Measurements from ENCODE around the gene COL24A1.

COL24A1 gene

DNA sequence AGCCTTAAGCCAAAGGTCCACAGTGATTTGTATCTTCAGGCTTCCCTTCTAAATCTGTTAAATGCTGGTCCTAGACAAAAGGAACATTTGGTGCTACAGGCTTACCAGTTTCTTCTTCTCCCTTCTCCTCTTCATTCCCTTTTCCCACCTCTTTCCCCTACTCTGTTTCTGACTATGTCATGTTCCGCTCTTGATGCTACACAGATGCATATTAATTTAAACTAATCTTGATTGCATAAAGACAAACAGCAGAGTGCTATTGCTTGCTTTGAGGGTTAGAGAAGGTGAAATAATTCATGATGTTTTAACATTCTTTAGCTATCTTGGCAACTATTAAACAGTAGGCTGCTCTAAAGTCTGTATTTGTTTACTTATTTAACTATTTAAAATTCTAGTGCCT is 34.3 kb upstream of the COL24A1 start:
- H3K36me3 ChIP-seq (ENCODE audit: insufficient read depth, low read length): no peaks in the 10 kb centered on the region
- DNase-seq: no peak
- no peak for ATAC-seq (ENCODE audit: insufficient read depth, low read depth)
- no peaks in the 10 kb centered on the region for H3K9me3 ChIP-seq (ENCODE audit: insufficient read depth, low read length, severe bottlenecking)
- no peak overlapping the region for H2AFZ ChIP-seq (ENCODE audit: low read depth, low read length)
- H3K4me1 ChIP-seq (ENCODE audit: insufficient read depth, low read length): no peaks in the 10 kb centered on the region
- H3K79me2 ChIP-seq (ENCODE audit: insufficient read depth, low read length): no peaks in the 10 kb centered on the region
- no peak overlapping the region for H3K27ac ChIP-seq (ENCODE audit: low read length)
- H3K27me3 ChIP-seq (ENCODE audit: insufficient read depth, low read length, poor library complexity): no peaks in the 10 kb centered on the region
- no peak overlapping the region for H3K9ac ChIP-seq (ENCODE audit: low read depth, low read length)
- no peaks in the 10 kb centered on the region for H4K20me1 ChIP-seq (ENCODE audit: insufficient read depth, low read length)
- no peak for TF ChIP-seq EZH2 (IDR thresholded peaks at IDR 0.05; ENCODE audit: borderline replicate concordance, low read depth, low read length, severe bottlenecking)
- TF ChIP-seq, protein P1, sequence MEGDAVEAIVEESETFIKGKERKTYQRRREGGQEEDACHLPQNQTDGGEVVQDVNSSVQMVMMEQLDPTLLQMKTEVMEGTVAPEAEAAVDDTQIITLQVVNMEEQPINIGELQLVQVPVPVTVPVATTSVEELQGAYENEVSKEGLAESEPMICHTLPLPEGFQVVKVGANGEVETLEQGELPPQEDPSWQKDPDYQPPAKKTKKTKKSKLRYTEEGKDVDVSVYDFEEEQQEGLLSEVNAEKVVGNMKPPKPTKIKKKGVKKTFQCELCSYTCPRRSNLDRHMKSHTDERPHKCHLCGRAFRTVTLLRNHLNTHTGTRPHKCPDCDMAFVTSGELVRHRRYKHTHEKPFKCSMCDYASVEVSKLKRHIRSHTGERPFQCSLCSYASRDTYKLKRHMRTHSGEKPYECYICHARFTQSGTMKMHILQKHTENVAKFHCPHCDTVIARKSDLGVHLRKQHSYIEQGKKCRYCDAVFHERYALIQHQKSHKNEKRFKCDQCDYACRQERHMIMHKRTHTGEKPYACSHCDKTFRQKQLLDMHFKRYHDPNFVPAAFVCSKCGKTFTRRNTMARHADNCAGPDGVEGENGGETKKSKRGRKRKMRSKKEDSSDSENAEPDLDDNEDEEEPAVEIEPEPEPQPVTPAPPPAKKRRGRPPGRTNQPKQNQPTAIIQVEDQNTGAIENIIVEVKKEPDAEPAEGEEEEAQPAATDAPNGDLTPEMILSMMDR (IDR thresholded peaks at IDR 0.05; ENCODE audit: borderline replicate concordance, extremely low read depth, low read length, poor library complexity, severe bottlenecking): no peak
- no peak overlapping the region for H3K4me2 ChIP-seq (ENCODE audit: insufficient read depth, low read length)
- H3K4me3 ChIP-seq (ENCODE audit: low read depth in 1 of 2, low read length in 2 of 2): no peak overlapping the region

- no peaks in the 10 kb centered on the region for H3K27me3 ChIP-seq (ENCODE audit: insufficient read depth, low read length, poor library complexity)
- DNase-seq (no peak), ATAC-seq (ENCODE audit: insufficient read depth, low read depth) (no peak)
- no peak overlapping the region for H2AFZ ChIP-seq (ENCODE audit: low read depth, low read length)
- H3K4me3 ChIP-seq (ENCODE audit: low read depth in 1 of 2, low read length in 2 of 2): no peak overlapping the region
- TF ChIP-seq, protein P1 (IDR thresholded peaks at IDR 0.05; ENCODE audit: borderline replicate concordance, extremely low read depth, low read length, poor library complexity, severe bottlenecking): no peak
- TF ChIP-seq EZH2 (IDR thresholded peaks at IDR 0.05; ENCODE audit: borderline replicate concordance, low read depth, low read length, severe bottlenecking): no peak
- H3K4me1 ChIP-seq (ENCODE audit: insufficient read depth, low read length): no peaks in the 10 kb centered on the region
- H3K9ac ChIP-seq (ENCODE audit: low read depth, low read length): no peak overlapping the region
- H4K20me1 ChIP-seq (ENCODE audit: insufficient read depth, low read length): no peaks in the 10 kb centered on the region
- no peaks in the 10 kb centered on the region for H3K36me3 ChIP-seq (ENCODE audit: insufficient read depth, low read length)
- no peak overlapping the region for H3K27ac ChIP-seq (ENCODE audit: low read length)
- H3K9me3 ChIP-seq (ENCODE audit: insufficient read depth, low read length, severe bottlenecking): no peaks in the 10 kb centered on the region
- no peak overlapping the region for H3K4me2 ChIP-seq (ENCODE audit: insufficient read depth, low read length)
- H3K79me2 ChIP-seq (ENCODE audit: insufficient read depth, low read length): no peaks in the 10 kb centered on the region
Measured at GRCh38 chr1:86184426-86184825, 27.9 kb upstream of the COL24A1 start.

- TF ChIP-seq, protein P1 (IDR thresholded peaks at IDR 0.05; ENCODE audit: borderline replicate concordance, extremely low read depth, low read length, poor library complexity, severe bottlenecking): no peak
- no peak for TF ChIP-seq EZH2 (IDR thresholded peaks at IDR 0.05; ENCODE audit: borderline replicate concordance, low read depth, low read length, severe bottlenecking)
- H3K36me3 ChIP-seq (ENCODE audit: insufficient read depth, low read length): no peaks in the 10 kb centered on the region
- no peak for ATAC-seq (ENCODE audit: insufficient read depth, low read depth)
- no peak overlapping the region for H3K9ac ChIP-seq (ENCODE audit: low read depth, low read length)
- DNase-seq: no peak
- H4K20me1 ChIP-seq (ENCODE audit: insufficient read depth, low read length): no peaks in the 10 kb centered on the region
- H3K27ac ChIP-seq (ENCODE audit: low read length): no peak overlapping the region
- H3K4me2 ChIP-seq (ENCODE audit: insufficient read depth, low read length): no peak overlapping the region
- no peaks in the 10 kb centered on the region for H3K79me2 ChIP-seq (ENCODE audit: insufficient read depth, low read length)
- H2AFZ ChIP-seq (ENCODE audit: low read depth, low read length): no peak overlapping the region
- H3K9me3 ChIP-seq (ENCODE audit: insufficient read depth, low read length, severe bottlenecking): no peaks in the 10 kb centered on the region
- H3K4me1 ChIP-seq (ENCODE audit: insufficient read depth, low read length): no peaks in the 10 kb centered on the region
- no peak overlapping the region for H3K4me3 ChIP-seq (ENCODE audit: low read depth in 1 of 2, low read length in 2 of 2)
- H3K27me3 ChIP-seq (ENCODE audit: insufficient read depth, low read length, poor library complexity): no peaks in the 10 kb centered on the region
Measured at GRCh38 chr1:86183810-86184209, 27.2 kb upstream of the COL24A1 start.

DNA sequence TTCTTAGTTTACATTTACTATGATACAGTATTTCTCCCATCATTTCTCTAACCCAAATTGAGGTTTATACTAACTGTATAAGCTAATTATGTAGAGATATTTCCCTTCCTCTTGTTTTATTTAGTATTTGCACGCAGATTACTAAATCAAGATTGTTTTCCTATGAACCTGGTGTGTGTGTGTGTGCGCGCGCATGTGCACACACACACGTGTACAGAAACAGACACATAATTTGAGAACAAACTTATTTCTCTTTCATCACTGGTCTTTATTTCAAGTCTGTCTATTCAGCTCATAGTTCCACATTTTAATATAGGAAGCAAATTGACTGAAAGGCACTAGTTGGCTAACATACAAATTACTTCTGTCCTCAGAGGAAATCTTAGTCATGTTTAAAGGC is 19.7 kb upstream of the COL24A1 start:
- H3K9me3 ChIP-seq (ENCODE audit: insufficient read depth, low read length, severe bottlenecking): no peaks in the 10 kb centered on the region
- no peak overlapping the region for H3K4me3 ChIP-seq (ENCODE audit: low read depth in 1 of 2, low read length in 2 of 2)
- no peaks in the 10 kb centered on the region for H3K27me3 ChIP-seq (ENCODE audit: insufficient read depth, low read length, poor library complexity)
- H2AFZ ChIP-seq (ENCODE audit: low read depth, low read length): no peak overlapping the region
- no peaks in the 10 kb centered on the region for H3K36me3 ChIP-seq (ENCODE audit: insufficient read depth, low read length)
- no peak for TF ChIP-seq EZH2 (IDR thresholded peaks at IDR 0.05; ENCODE audit: borderline replicate concordance, low read depth, low read length, severe bottlenecking)
- TF ChIP-seq, protein P1 (IDR thresholded peaks at IDR 0.05; ENCODE audit: borderline replicate concordance, extremely low read depth, low read length, poor library complexity, severe bottlenecking): no peak
- DNase-seq (no peak), ATAC-seq (ENCODE audit: insufficient read depth, low read depth) (no peak)
- H3K27ac ChIP-seq (ENCODE audit: low read length): no peak overlapping the region
- no peaks in the 10 kb centered on the region for H3K4me1 ChIP-seq (ENCODE audit: insufficient read depth, low read length)
- no peak overlapping the region for H3K9ac ChIP-seq (ENCODE audit: low read depth, low read length)
- no peaks in the 10 kb centered on the region for H4K20me1 ChIP-seq (ENCODE audit: insufficient read depth, low read length)
- no peaks in the 10 kb centered on the region for H3K79me2 ChIP-seq (ENCODE audit: insufficient read depth, low read length)
- H3K4me2 ChIP-seq (ENCODE audit: insufficient read depth, low read length): no peak overlapping the region
